Skin of body (tissue), 2 donors: ENCODE data around the gene WWOX. TPM values are rescaled to one million over a fixed set of nuclear protein-coding genes. Genes with fewer than 3 reads are reported as not detected.

Source experiments
- DNase-seq: peaks from one replicate; lab custom pipeline; 2025; lab: John Stamatoyannopoulos, UW
- total RNA-seq: library from RNA; depleted of rRNA; stranded (reverse); fragments of >200 nt; gene quantifications from one replicate; pipeline ENCODE4 v1.2.3, GENCODE V29; 2014

The WWOX gene
- total RNA-seq, 1 donor from 2014 or later: 30.5 TPM

DNA sequence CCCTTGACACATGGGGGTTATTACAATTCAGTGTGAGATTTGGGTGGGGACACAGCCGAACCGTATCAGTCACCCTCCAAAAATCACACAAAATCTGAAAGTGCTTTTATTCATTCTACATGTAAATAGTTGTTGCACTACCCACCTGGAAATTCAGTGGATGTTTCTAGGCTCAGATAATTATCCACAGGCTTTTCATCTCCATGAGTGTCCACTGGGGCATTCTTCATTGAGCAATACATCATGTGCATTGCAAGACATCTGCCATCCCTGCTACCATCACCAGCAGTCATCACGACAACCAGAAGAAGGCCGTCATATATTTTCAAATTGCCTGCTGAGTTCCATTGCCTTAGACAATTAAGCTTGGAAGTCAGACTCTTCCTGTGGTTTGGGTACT lies 330.8 kb downstream of the WWOX start:
- DNase-seq: no peak

DNA sequence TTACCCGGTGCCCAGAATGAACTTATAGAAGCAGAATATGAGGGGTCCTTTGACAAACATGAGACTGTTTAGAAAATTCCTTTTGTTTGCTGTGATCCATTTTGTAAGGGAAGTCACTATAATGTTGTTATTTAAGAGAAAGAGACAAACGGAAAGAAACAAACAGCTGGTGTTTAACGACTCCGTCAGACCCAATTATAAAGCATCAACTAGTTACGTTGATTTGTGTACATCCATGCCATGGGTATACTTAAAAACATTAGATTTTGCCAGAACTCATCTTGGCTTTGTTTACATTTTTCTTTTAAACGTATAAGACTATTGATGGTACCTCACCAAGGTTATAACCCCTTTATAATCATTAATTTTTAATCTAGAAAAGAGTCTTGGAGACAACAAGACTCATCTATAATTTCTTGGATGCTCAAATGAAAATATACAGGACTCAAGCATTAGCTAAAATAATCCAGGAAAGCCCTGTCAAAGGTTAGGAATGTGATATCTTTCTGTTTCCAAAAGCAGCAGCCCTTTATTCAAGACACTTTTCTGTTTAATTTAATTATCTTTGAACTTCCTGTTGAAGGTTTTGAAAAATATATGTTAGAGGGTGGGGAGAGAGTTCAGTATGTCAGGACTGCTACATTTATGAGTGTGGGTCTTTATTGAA lies 331.7 kb downstream of the WWOX start:
- DNase-seq: no peak

DNA sequence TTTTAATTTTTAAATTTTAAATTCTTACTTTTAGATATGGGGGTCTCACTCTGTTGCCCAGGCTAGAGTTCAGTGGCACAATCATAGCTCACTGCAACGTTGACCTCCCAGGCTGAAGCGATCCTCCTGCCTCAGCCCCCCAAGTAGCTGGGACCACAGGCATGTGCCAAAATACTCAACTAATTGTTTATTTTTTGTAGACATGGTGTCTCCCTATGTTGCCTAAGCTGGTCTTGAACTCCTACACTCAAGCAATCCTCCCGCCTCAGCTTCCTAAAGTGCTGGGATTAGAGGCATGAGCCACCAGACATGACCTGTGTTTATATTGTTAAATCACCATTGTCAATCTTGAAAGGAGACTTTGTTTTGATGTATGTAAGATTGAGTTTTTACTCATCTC lies 332.2 kb downstream of the WWOX start:
- DNase-seq: no peak

DNA sequence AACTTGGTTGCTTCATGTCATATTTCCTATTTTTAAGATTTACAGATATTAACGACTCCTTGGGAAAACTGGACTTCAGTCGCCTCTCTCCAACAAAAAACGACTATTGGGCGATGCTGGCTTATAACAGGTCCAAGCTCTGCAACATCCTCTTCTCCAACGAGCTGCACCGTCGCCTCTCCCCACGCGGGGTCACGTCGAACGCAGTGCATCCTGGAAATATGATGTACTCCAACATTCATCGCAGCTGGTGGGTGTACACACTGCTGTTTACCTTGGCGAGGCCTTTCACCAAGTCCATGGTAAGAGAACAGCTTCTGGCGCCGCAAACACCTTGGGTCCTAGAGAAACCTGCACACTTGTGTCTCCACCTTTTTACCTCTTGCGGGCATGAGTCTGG lies 333.0 kb downstream of the WWOX start:
- DNase-seq: no peak

DNA sequence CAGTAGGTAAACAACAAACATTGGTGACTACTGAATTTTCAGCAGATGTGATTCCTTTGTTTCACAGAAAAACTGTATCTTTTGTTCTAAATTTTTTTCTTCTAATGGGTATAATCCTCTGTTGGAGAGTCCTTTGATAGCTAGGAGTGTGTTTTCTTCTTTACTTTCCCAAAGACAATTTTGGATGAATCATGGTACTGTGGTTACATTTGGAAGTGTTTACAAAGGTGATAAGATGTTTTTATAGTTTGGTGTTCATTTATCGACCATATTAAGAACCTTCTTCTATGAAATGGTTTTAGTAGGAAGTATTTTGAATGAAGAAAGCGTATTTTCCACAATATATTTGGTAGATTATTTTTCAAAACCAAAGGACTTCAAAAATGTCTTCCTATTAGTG lies 333.7 kb downstream of the WWOX start:
- DNase-seq: no peak

DNA sequence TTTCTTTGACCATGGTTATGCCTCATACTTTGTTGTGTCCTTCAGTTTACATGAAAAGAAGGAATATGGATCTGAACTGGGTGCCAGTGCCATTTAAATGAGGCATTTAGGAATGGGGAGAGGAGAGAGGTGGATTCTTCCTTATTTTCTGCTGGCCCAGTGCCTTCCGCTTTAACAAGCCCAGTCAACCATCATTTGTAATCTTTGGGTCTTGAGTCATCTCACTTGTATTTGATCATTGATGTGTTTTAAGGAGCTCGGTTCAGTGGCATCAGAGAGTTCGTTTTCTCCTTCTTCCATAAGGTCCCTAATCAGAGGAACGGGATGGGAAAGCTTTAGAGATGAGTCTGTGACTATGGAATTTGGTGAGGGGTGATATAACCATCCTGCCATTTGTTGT lies 334.9 kb downstream of the WWOX start:
- DNase-seq: no peak

DNA sequence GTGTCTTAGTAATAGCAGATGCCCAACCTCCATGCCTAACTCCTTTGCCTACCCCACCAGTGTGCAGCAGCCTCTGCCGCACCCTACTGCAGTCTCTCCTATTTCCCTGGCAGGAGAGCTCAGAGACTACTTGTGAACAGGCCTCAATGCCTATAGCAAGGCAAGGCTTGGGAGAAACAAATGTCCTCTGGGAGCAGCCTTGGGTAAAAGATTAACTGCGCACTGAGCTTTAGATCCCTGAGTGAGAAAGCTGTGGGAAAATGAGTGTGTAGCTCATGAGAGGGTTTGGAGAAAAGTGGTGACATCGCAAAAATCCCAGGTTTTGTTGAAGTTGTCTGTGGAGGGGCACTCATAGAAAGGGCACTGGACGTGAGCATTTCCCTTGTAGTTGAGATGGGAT lies 335.8 kb downstream of the WWOX start:
- DNase-seq: no peak

DNA sequence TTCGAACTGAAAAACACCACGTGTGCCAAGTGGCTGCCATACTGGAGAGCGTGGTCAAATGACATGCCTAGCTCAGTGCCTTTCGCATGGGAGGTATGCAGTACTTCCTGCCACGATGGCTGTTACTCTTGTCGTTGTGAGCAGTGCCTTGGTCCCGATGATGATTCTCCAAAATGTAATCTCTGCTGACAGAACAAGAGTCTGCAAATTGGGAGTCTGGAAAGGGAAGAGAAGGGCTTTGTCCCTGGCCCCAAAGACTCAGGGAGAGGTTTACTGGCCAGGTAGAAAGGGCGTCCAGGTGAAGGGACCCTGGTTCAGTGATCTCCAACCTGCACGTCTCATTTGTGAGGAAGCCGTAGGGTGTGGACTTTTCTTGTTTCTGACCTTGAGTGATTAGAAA lies 336.6 kb downstream of the WWOX start:
- DNase-seq: no peak

DNA sequence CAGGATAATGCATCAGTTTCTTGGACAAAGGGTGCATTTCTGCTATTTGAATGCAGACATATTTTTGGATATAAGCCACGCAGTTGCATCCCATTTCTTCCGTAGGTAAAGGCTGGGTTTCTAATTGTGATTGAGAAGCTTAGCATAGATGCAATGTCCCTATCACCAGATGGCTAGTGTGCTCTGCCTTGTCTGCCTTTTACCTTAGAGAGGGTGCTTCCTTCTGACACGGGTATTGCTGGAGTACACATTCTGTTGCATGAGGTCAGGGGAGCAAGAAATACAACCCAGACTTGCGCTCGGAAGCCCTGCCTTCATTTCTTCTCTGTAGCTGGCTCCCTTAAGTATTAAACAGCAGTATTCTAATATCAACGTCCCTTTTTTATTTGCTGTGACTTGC lies 337.4 kb downstream of the WWOX start:
- DNase-seq: no peak

DNA sequence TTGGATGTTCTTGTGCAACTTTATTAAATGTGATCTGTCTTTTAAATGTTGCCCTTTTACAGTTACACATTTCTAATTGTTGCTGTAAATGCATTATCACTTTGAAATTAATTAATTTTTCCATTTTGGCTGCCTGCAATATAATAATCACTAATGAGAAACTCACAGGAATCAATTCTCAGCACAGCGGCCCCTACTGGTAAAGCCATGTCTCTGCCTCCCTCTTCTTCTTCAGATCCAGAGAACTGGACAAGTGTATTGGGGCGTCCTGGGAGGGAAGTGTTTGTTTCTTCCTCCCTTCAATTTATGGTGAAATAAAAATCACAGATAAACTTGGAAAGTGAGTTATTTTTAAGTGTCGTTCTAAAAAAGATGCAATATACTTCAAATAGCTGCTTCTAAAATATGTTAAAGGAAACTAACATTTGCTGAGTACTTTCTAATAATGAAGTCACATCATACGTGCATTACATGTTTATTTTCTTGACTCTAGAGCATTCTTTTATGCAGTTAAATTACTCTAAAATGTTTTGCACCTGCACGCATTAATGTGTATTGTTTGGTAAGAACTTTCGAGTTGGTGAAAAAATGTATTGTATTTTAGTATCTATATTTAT lies 338.0 kb downstream of the WWOX start:
- no peak for DNase-seq

DNA sequence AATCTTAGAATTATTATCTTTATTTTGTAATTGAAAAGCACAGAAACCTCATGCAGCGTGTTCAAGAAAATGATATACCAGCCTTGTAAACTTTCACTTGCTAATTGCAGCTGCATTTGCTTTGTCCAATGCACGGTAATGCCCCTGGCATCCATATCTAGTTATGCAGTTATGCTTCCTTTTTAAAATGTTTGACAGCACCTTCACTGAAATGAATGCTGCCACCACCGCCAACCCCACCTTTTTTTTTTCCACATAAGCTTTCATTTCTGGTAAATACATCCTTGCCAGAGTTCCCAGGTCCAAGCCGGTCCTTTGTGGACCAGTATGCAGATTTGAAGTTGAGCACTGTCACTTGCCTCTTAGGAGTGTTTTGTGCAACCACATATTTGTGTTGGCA lies 338.8 kb downstream of the WWOX start:
- no peak for DNase-seq

DNA sequence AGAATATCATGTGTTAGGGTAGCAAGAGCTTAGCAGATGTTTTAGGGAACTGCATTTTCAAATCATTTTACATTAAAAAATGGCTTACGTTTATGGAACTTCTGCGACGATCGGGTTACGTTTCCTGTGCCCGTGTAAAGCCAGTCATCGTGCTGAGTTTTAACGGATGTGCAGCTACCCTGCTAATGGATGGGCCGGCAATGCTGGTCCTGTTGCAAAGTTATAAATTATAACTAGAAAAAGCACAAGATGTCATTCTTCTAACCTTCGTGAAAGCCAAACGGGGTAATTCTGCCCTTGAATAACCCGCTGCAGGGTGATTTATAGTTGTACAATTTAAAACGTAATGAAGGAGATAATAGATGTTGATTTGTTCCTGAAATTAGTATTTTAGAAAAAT lies 339.2 kb downstream of the WWOX start:
- no peak for DNase-seq

DNA sequence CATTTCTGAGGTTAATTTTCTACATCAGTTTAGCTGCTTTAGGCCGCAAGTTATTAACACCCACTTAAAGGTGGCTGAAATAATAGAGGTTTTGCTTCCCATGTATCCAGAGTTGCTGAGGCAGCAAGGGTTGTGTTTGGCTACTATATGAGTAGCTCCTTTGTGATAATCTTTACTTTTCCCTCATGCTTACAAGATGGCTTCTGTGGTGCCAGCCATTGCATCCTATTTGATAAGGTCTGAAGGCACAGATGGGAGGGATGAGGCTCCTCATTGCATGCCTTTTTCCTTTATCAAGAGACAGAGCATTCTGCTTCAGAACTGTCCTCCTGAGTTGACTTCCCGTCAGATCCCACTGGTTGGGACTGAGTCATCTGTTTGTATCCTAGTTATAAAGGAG lies 340.2 kb downstream of the WWOX start:
- no peak for DNase-seq

DNA sequence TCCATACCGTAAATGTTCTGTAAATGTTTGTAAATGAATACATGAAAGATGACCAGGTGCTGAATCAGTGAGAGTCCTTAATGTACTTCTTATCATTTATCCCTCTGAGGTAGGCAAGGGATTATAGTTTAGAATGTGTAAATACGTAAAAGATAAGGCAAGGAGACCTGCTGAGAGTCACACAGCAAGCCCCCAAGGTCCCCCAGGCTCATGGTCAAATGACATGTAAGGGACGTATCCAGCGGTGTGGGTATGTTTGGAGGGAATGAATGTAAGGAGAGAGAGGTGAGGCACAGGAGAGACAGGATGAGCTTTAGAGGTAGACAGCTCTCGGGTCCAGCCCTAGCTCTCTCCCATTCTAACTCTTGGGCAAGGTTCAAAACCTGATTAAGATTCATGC lies 341.8 kb downstream of the WWOX start:
- DNase-seq: no peak

DNA sequence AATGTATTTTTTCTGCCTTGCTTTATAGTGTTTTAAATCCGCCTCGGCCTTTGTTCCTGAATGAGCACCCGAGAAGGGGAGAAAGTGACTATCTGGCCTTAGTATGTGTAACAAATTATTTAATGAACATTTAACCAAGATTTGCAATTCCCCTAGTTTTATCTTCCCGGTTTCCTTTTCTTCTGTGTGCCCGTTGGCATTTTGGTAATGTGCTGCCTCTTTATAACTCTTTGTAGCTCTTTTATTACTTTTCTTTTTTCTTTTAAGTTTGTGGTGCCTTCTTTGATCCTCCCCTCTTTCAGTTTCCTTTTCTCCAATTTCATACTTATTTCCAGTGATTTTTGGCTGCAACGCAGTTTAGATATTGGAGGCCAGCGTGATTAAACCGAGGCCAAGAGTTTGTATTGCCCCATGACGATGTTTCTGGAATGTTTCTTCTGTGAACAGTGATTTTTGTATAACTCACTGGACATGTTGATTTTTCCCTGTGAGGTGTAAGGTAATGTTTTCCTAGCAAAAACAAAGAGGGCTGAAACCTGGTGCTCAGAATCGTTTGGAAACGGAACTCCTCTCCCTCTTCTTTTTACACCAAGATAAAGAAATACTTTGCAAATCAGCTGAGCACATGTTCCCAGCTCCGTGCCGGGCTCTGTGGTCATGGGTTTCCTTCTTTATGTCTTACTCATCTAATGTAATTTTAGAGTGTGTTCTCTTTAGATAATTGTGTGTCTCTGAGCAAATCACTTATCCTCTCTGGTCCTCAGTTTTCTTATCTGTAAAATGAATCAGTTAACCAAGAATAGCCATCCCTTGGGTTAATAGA lies 344.3 kb downstream of the WWOX start:
- DNase-seq: no peak

DNA sequence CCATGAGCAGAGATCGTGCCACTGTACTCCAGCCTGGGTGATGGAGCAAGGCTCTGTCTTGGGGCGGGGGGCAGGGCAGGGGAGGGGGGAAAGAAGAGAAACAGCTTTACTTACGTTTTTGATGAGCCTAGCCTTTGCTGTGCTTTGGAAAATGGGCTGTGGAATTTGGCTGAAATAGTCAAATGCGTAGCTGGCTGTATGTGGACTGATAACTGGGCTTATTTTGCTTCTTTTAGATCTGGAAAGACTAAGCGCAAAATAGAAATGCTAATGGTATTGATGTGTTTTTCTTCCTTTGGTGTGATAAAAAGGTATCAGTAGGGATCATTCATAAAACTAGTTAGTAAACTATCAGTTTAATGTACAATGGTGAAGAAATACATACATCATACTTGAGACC lies 346.4 kb downstream of the WWOX start:
- DNase-seq: no peak

DNA sequence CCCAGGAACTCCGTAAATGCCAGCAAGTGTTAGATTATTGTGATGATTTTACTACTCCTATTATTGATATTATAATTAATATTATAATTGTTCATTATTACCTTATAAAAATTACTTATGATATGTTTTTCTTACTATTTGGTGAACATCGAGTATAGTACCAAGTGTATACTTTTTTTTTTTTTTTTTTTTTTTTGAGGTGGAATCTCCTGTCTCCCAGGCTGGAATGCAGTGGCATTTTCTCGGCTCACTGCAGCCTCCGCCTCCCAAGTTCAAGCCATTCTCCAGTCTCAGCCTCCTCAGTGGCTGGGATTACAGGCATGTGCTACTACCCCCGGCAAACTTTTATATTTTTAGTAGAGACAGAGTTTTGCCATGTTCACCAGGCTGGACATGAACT lies 347.0 kb downstream of the WWOX start:
- DNase-seq: no peak

DNA sequence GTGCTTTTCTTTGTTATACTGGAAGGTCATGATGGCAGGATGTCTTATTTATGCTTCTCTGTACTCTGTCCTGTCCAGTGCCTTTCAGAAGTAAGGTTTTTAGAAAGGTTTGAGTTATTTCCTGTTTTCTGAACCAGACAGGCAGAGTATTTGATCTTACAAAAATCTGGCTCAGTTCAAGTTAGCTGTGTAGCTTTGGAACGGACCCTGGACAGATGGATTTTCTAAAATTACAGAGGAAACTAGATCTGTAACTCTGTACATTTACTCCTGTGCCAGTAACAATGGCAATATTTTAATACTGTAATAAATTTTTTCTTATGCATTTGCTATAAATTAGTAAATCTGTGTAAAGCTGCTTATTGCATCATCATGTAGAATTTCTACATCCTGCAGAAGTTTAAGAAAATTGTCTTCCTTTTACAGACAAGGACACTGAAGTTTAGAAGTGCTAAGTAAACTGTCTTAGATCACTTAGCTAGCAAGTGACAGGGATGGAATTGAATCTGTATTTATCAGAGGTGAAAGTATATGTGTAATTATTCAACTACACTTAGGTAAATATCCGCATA lies 347.6 kb downstream of the WWOX start:
- DNase-seq: no peak

DNA sequence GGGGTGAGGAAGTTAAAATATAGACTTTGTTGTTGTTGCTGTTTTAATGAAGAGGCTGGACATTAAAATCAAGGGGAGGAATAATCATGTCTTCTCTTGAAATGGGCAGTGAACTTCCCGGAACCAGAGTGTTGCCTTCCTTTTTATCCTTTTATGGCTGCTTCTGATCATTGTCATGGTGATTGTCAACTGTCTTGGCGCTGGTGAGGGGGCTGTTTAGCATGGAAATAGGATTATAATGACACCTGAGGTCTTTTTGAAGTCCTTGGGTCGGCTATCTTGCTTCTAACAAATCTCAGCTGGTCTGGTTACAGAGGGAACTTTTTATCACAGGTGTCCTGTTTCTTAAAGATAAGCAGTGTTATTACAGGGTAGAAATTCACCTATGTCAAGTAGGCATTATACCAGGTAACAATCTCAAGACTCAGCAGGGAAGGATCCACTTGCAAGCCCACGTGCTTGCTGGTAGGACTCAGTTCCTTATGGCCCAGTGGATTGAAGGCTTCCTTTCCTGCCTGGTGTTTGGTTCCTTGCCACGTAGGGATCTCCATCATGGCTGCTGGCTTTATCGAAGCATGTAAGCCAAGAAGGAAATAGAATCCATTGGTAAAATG lies 349.3 kb downstream of the WWOX start:
- DNase-seq: no peak

DNA sequence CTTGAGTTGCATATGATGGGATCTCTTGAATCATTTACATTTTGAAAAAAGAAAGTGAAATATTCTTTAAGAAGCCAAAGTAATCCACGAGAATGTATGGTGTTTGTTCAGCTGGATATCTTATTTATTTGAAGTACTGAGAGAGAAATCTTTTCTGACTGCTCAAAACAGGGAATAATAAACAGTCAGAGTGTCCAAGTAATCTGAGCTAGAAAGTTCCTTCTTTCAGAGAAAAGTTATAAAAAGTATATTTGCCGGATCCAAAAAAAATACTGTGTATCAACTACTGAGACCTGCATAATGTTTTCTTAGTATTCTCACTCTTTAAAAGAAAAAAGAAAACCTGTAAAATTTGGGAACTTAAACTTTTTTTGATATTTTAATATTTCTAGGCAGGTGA lies 350.8 kb downstream of the WWOX start:
- DNase-seq: no peak

DNA sequence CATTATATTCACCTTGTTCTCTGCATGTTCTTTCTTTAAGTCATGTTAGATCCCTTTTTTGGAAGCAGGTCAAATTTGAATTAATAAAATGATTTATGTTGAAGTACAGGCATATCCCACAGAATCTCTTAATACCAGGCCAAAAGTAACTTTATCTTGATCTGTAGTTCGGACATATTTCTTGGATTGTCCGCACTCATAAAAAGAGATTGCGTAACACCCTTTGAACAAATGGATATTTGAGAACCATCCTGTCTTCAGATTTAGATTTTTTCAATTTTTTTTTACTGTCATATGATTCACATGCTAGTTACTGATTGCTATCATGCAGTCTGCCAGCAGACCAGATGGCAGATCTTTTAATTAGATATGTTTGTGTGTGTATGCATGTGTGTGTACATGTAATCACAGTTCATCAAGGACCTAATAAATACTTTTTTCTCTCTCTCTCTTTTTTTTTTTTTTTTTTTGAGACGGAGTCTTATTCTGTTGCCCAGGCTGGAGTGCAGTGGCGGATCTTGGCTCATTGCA lies 352.6 kb downstream of the WWOX start:
- DNase-seq: no peak

DNA sequence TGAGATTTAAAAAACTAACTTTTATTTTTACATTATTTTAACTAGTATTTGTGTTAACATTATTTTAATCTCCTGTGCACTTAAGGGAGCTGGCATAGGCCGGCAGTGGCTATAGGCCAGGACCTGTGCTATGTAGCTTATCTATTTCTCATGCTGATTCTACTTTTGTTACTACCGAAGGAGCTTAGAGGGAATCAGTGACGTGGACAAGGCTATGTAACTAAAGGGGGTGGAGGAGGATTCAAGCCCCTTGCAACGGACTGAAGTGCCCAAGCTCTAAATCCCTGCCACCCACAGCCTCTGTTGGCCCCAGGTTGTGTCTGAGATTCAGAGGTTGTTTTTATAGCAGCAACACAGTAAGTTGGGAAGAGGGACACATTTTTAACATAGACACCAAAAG lies 356.4 kb downstream of the WWOX start:
- no peak for DNase-seq
